Esophagus muscularis mucosa (tissue), 4 donors: ENCODE results near the gene UBP1. TPM values are rescaled to one million over a fixed set of nuclear protein-coding genes. Genes with fewer than 3 reads are reported as not detected.

ENCODE experiments used
- DNase-seq: peaks from one replicate; pipeline ENCODE4 v3.0.0-alpha.2; 2017; ENCODE audit errors: extremely low spot score
- H3K27ac ChIP-seq, 4 donors: fragments of 200-600 bp; sonication (generic); replicated peaks in 1 of 4; 1 replicate in 3 of 4; 2 replicates in 1 of 4; pipeline ENCODE4 v1.5.1; 2016 to 2019; ENCODE audit warnings: mild to moderate bottlenecking in 1 of 4
- H3K27me3 ChIP-seq, 4 donors: fragments of 200-600 bp; sonication (generic); one replicate each; pipeline versions ENCODE4 v1.5.1 to v1.6.0; 2016 to 2019
- H3K36me3 ChIP-seq, 4 donors: fragments of 200-600 bp; sonication (generic); one replicate each; pipeline ENCODE4 v1.5.1; 2016 to 2019
- H3K4me1 ChIP-seq, 4 donors: fragments of 200-600 bp; sonication (generic); one replicate each; pipeline ENCODE4 v1.5.1; 2016 to 2019
- H3K4me3 ChIP-seq, 4 donors: fragments of 200-600 bp; sonication (generic); 1 replicate in 2 of 4; 2 replicates in 2 of 4; pipeline ENCODE4 v1.5.1; 2016 to 2019; ENCODE audit warnings: mild to moderate bottlenecking in 4 of 4, moderate library complexity in 1 of 4
- H3K9me3 ChIP-seq, 4 donors: fragments of 200-600 bp; sonication (generic); 1 replicate in 3 of 4; 2 replicates in 1 of 4; pipeline ENCODE4 v1.5.1; 2016 to 2019
- CTCF ChIP-seq, 3 experiments: fragments of 200-600 bp in 2 of 3; fragments of 450-650 bp in 1 of 3; sonication (generic) in 2 of 3; IDR thresholded peaks; one replicate each; pipeline ENCODE4 v1.5.1; 2017 to 2019; ENCODE audit warnings: antibody characterized with exemption in 3 of 3, mild to moderate bottlenecking in 2 of 3, moderate library complexity in 1 of 3
- EP300 ChIP-seq: sonication (generic); formaldehyde crosslinking; IDR thresholded peaks from one replicate; pipeline ENCODE4 v1.6.1; 2017; ENCODE audit warnings: antibody characterized with exemption
- POLR2A ChIP-seq: fragments of 450-650 bp; IDR thresholded peaks from one replicate; pipeline ENCODE4 v1.6.1; 2017; ENCODE audit warnings: antibody characterized with exemption, moderate library complexity, mild to moderate bottlenecking, low read depth
- POLR2AphosphoS5 ChIP-seq, 2 donors: sonication (generic); formaldehyde crosslinking; IDR thresholded peaks; one replicate each; pipeline ENCODE4 v1.6.1; 2017; ENCODE audit warnings: antibody characterized with exemption in 2 of 2
- WGBS: methylation state at CpG from one replicate; pipeline ENCODE4 v1.1.5; 2018; 5-methylcytosine and 5-hydroxymethylcytosine counted together
- intact Hi-C: fragments of 100-400 bp; cut with DNase I; formaldehyde crosslinking; loops from one replicate; pipeline ENCODE4 v1.15.1; 2023
- total RNA-seq, 4 donors: library from RNA; depleted of rRNA; stranded (reverse); fragments of >200 nt; gene quantifications; one replicate each; pipeline versions ENCODE4 v1.1.0 to v1.2.1, GENCODE V29; 2016

UBP1 gene
- total RNA-seq, 4 donors from 2014 or later, result 68.4 to 78.3 (median 76.9) TPM

DNA sequence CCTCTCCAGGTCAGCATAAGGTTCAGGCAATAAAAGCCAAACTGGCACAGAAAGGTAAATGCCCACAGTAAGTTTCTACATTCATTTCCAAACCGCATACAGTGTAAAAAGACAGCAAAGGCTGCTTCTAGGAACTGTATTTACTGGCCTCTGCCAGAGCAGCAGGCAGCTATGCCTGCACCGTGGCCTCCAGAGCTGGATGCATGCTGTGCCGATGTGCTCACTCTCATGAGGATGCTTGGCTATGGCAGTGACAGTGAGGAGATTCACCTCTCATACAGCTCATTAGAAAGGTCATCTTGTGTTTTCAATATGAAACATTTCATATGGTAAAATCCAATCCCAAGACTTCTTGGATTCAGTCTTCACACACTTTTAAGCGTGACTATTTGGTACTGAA lies 50.3 kb downstream of the UBP1 start:
- Histone ChIP-seq H3K27ac (no peak overlapping the region), H3K9me3 (no peaks in the 10 kb centered on the region), H3K4me3 (no peak overlapping the region), H3K4me1 (peaks cover 0 to 5% (median 2%) of the 10 kb centered on the region in 4 donors), H3K27me3 (no peaks in the 10 kb centered on the region), H3K36me3 (peaks cover 26 to 93% (median 73%) of the 10 kb centered on the region in 4 donors)
- intact Hi-C loops, result no loop called here
- TF ChIP-seq POLR2AphosphoS5 (IDR thresholded peaks at IDR 0.05) (no peak), CTCF (IDR thresholded peaks at IDR 0.05) (no peak), EP300 (no peak), POLR2A (no peak)
- WGBS, result 83% methylated on average over 4 of the region's 4 CpGs
- DNase-seq, result no peak

GRCh38 chr3:33388374-33389100 lies 51.7 kb downstream of the UBP1 start:
- no peaks in the 10 kb centered on the region for H3K27me3 ChIP-seq
- WGBS, result 76% methylated on average over 7 of the region's 7 CpGs
- H3K36me3 ChIP-seq, result peaks cover 35 to 98% (median 76%) of the 10 kb centered on the region in 4 donors
- TF ChIP-seq CTCF (IDR thresholded peaks at IDR 0.05), result no peak
- TF ChIP-seq POLR2AphosphoS5 (IDR thresholded peaks at IDR 0.05), result no peak
- TF ChIP-seq EP300, result no peak
- TF ChIP-seq POLR2A, result no peak
- H3K4me1 ChIP-seq, result peaks cover 0 to 5% (median 2%) of the 10 kb centered on the region in 4 donors
- intact Hi-C loops, result no loop called here
- no peak overlapping the region for H3K27ac ChIP-seq
- H3K9me3 ChIP-seq, result no peaks in the 10 kb centered on the region
- no peak for DNase-seq
- H3K4me3 ChIP-seq, result no peak overlapping the region

- DNase-seq, result no peak
- intact Hi-C loops, result no loop called here
- no peak overlapping the region for H3K4me3 ChIP-seq
- peaks cover 30 to 82% (median 67%) of the 10 kb centered on the region in 4 donors for H3K36me3 ChIP-seq
- TF ChIP-seq POLR2AphosphoS5 (IDR thresholded peaks at IDR 0.05) (no peak), EP300 (no peak), CTCF (IDR thresholded peaks at IDR 0.05) (no peak), POLR2A (no peak)
- H3K4me1 ChIP-seq, result peaks cover 0 to 5% (median 0%) of the 10 kb centered on the region in 4 donors
- no peaks in the 10 kb centered on the region for H3K27me3 ChIP-seq
- H3K9me3 ChIP-seq, result no peaks in the 10 kb centered on the region
- 77% methylated on average over 1 of the region's 1 CpG for WGBS
- H3K27ac ChIP-seq, result no peak overlapping the region
These were observed 53.6 kb downstream of the UBP1 start for GRCh38 chr3:33386631-33387030.

GRCh38 chr3:33385423-33385822 lies 54.8 kb downstream of the UBP1 start:
- no peaks in the 10 kb centered on the region for H3K9me3 ChIP-seq
- no peak for TF ChIP-seq CTCF (IDR thresholded peaks at IDR 0.05)
- no peak for TF ChIP-seq POLR2AphosphoS5 (IDR thresholded peaks at IDR 0.05)
- no peak for TF ChIP-seq EP300
- TF ChIP-seq POLR2A, result no peak
- no peaks in the 10 kb centered on the region for H3K27me3 ChIP-seq
- peaks cover 25 to 80% (median 59%) of the 10 kb centered on the region in 4 donors for H3K36me3 ChIP-seq
- DNase-seq, result no peak
- H3K4me1 ChIP-seq, result no peaks in the 10 kb centered on the region
- no peak overlapping the region for H3K4me3 ChIP-seq
- 80% methylated on average over 5 of the region's 5 CpGs for WGBS
- no peak overlapping the region for H3K27ac ChIP-seq
- intact Hi-C loops, result no loop called here
